CD4-positive, CD25-positive, alpha-beta regulatory T cell (primary cell): ENCODE measurements around the gene PGAP3. TPM values are rescaled to one million over a fixed set of nuclear protein-coding genes. Genes with fewer than 3 reads are reported as not detected.

Source experiments
- ATAC-seq, 2 donors: fragments of 150-1000 bp; cut with Tn5 transposase; one replicate each; pipeline ENCODE4 v1.10.0; 2021; ENCODE audit warnings: low read depth in 2 of 2, moderate number of reproducible peaks in 2 of 2, moderate library complexity in 1 of 2
- DNase-seq, 3 donors: peaks; one replicate each; pipeline versions ENCODE4 v3.0.0 to v3.0.0-alpha.2; 2012 to 2022; ENCODE audit warnings: mixed read lengths in 1 of 3
- H3K27ac ChIP-seq: one replicate; pipeline ENCODE4 v1.7.0; 2013; ENCODE audit warnings: mild to moderate bottlenecking, low read length; ENCODE audit not compliant: insufficient read depth, poor library complexity, severe bottlenecking
- H3K27me3 ChIP-seq: one replicate; pipeline ENCODE4 v1.7.0; 2013; ENCODE audit warnings: low read length; ENCODE audit not compliant: control insufficient read depth, insufficient read depth
- H3K36me3 ChIP-seq: one replicate; pipeline ENCODE4 v1.7.0; 2013; ENCODE audit warnings: mild to moderate bottlenecking, low read length, moderate library complexity; ENCODE audit not compliant: control insufficient read depth, insufficient read depth
- H3K4me1 ChIP-seq: 2 replicates; pipeline ENCODE4 v1.7.0; 2013; ENCODE audit warnings: mild to moderate bottlenecking, low read length; ENCODE audit not compliant: insufficient read depth, control insufficient read depth, poor library complexity, severe bottlenecking
- H3K4me3 ChIP-seq: one replicate; pipeline ENCODE4 v1.7.0; 2013; ENCODE audit warnings: low read depth, mild to moderate bottlenecking, low read length, moderate library complexity
- H3K9me3 ChIP-seq, 2 experiments: 1 replicate in 1 of 2; 2 replicates in 1 of 2; pipeline ENCODE4 v1.7.0; 2013; ENCODE audit warnings: low read length in 2 of 2, mild to moderate bottlenecking in 1 of 2, moderate library complexity in 1 of 2; ENCODE audit not compliant: control insufficient read depth in 2 of 2
- H3K27ac Mint-ChIP-seq, 3 donors: one replicate each; pipeline ENCODE4 v1.8.0; 2020 to 2022; ENCODE audit warnings: mild to moderate bottlenecking in 3 of 3, mixed read lengths in 3 of 3, moderate library complexity in 2 of 3
- H3K27me3 Mint-ChIP-seq: one replicate; pipeline ENCODE4 v1.8.0; 2022; ENCODE audit warnings: mild to moderate bottlenecking, mixed read lengths
- H3K36me3 Mint-ChIP-seq: one replicate; pipeline ENCODE4 v1.8.0; 2020; ENCODE audit warnings: mixed read lengths
- H3K4me1 Mint-ChIP-seq, 4 donors: one replicate each; pipeline ENCODE4 v1.8.0; 2020 to 2022; ENCODE audit warnings: mixed read lengths in 4 of 4, mild to moderate bottlenecking in 1 of 4
- H3K4me3 Mint-ChIP-seq, 4 donors: one replicate each; pipeline ENCODE4 v1.8.0; 2020 to 2022; ENCODE audit warnings: mild to moderate bottlenecking in 4 of 4, mixed read lengths in 4 of 4, moderate library complexity in 3 of 4
- H3K9me3 Mint-ChIP-seq, 7 donors: one replicate each; pipeline ENCODE4 v1.8.0; 2020 to 2022; ENCODE audit warnings: mixed read lengths in 7 of 7, mild to moderate bottlenecking in 3 of 7, moderate library complexity in 2 of 7
- polyA plus RNA-seq, 4 donors: library from polyadenylated mRNA; unstranded; fragments of 300-500 nt; fragmentation: Illumina TruSeq; gene quantifications; one replicate each; pipeline ENCODE4 v1.2.3, GENCODE V29; 2021
- total RNA-seq: library from RNA; stranded (reverse); gene quantifications from one replicate; pipeline ENCODE4 v1.2.3, GENCODE V29; 2022

The PGAP3 gene
- total and polyA plus RNA-seq, 5 donors from 2014 or later = 15.2 to 28.0 (median 19.7) TPM

DNA sequence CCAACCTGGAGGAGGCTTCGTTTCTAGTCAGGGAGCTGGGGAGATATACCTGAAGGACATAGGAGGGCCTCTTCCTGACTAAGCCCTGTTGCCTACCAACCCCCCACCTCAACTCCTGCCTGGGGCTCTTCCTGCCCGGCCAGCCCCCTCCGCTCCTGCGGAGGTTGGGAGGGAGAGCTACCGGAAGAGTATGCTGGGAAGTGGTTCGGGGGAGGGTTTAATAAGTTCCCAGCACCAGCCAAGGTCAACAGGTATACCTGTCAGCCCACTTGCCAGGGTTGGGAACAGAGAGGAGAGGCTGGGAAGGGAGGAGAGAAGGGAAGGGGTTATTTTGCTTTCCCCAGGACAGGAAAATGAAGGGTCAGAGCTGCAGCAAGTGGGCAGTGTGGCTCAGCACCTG is 56.5 kb downstream of the PGAP3 start:
- Histone ChIP-seq H3K27ac (no peak overlapping the region), H3K4me1 (peaks cover 27% of the 10 kb centered on the region), H3K27me3 (peaks cover 6% of the 10 kb centered on the region), H3K36me3 (no peaks in the 10 kb centered on the region), H3K4me3 (no peak overlapping the region), H3K9me3 (no peaks in the 10 kb centered on the region)
- DNase-seq = no peak
- H3K36me3 Mint-ChIP-seq = no peaks in the 10 kb centered on the region
- ATAC-seq = no peak
- H3K27me3 Mint-ChIP-seq = peaks cover 43% of the 10 kb centered on the region
- H3K4me1 Mint-ChIP-seq = peaks cover under 1 to 20% (median 9%) of the 10 kb centered on the region in 4 donors
- H3K27ac Mint-ChIP-seq = no peak overlapping the region
- H3K9me3 Mint-ChIP-seq = peaks cover 0 to 1% (median 0%) of the 10 kb centered on the region in 7 donors
- H3K4me3 Mint-ChIP-seq = no peak overlapping the region

DNA sequence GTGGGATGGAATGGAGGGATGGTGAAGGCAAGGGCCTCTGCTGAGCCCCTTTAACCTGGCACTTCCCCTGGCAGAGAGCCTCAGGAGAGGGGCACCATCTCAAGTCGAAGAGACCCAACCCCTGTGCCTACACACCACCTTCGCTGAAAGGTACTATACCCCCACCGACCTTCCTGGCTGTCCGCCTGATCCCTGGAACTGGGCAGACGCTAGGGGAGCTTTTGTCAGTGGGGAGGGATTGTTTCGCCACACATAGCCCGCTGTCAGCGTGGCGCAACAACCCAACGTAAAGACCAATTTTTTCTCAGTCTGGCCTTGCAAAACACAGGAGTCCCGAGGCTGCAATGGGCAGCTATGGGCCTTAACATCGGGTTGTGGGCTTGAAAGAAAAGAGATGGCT is 58.0 kb downstream of the PGAP3 start:
- no peak overlapping the region for H3K4me3 ChIP-seq
- DNase-seq (no peak), ATAC-seq (no peak)
- no peaks in the 10 kb centered on the region for H3K36me3 Mint-ChIP-seq
- no peak overlapping the region for H3K27ac ChIP-seq
- no peaks in the 10 kb centered on the region for H3K36me3 ChIP-seq
- peaks cover 22% of the 10 kb centered on the region for H3K4me1 ChIP-seq
- H3K27ac Mint-ChIP-seq = no peak overlapping the region
- H3K27me3 ChIP-seq = peaks cover 11% of the 10 kb centered on the region
- H3K4me3 Mint-ChIP-seq = no peak overlapping the region
- peaks cover 5 to 23% (median 12%) of the 10 kb centered on the region in 4 donors for H3K4me1 Mint-ChIP-seq
- H3K9me3 Mint-ChIP-seq = peaks cover 0 to 1% (median 0%) of the 10 kb centered on the region in 7 donors
- H3K9me3 ChIP-seq = no peaks in the 10 kb centered on the region
- H3K27me3 Mint-ChIP-seq = peaks cover 56% of the 10 kb centered on the region

DNA sequence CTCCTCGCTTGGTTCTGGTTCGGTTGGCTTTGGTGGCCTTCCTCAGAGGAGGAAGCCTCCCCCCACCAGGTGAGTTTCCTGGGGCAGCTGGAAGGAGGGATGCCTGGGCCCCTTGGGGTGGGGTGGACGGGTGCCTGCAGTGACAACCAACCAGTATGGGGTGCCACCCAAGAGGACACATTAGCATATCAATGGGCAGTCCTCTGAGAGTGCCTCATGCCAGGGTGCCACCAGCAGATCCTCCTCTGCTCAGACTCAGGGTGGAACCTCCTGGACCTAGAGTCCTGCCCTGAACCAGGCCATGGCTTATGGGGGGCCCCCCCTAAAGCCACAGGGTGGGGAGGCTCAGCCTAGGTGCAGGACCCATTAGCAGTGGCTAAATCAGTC is 58.4 kb downstream of the PGAP3 start:
- Histone ChIP-seq H3K27ac (no peak overlapping the region), H3K4me1 (peaks cover 18% of the 10 kb centered on the region), H3K36me3 (no peaks in the 10 kb centered on the region), H3K9me3 (no peaks in the 10 kb centered on the region), H3K4me3 (no peak overlapping the region), H3K27me3 (peaks cover 11% of the 10 kb centered on the region)
- ATAC-seq (no peak), DNase-seq (no peak)
- Mint-ChIP-seq H3K27ac (no peak overlapping the region), H3K4me3 (no peak overlapping the region), H3K36me3 (no peaks in the 10 kb centered on the region), H3K27me3 (peaks cover 60% of the 10 kb centered on the region), H3K9me3 (peaks cover 0 to 1% (median 0%) of the 10 kb centered on the region in 7 donors), H3K4me1 (peaks cover 3 to 26% (median 11%) of the 10 kb centered on the region in 4 donors)

DNA sequence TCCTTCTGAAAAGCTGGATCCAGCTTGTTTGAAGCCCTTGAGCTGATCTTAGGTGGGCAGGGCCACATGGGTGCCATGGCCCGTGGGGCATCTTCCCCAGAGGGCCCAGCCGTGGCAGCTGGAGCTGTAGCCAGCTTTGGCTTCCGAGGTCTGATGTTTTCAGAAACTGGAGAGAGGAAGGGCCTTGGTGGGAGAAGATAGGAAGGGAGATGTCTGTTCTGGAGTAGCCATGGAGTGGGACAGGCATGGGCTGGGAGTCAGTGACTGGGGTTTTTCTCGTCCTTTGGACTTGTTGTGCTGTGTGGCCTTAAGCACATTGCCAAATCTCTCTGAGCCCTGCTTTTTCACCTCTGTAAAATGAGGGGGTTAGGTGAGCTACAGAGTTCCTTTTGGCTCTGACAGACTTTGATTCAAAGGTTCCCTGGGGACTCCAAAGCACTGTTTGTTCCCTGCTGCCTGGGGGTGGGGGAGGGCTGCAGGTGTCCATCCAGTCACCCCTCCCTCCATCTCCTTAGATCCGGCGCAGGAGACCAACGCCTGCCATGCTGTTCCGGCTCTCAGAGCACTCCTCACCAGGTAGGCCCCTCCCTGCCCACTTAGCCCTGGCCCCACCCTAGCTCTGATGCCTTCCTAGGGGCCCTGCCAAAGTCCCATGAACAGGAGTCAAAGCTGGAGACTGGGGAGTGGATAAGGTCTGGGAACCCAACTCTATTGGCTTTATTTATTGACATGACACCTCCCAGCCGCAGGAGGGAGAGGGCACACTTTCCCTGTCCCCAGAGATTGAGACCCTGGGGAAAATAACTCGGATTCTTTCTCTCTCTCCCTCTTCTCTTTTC is 59.0 kb downstream of the PGAP3 start:
- H3K27ac ChIP-seq = no peak overlapping the region
- H3K27ac Mint-ChIP-seq = no peak overlapping the region
- no peaks in the 10 kb centered on the region for H3K9me3 ChIP-seq
- peaks cover 0 to 23% (median 9%) of the 10 kb centered on the region in 4 donors for H3K4me1 Mint-ChIP-seq
- H3K4me1 ChIP-seq = peaks cover 13% of the 10 kb centered on the region
- H3K36me3 ChIP-seq = no peaks in the 10 kb centered on the region
- peaks cover 0 to 1% (median 0%) of the 10 kb centered on the region in 7 donors for H3K9me3 Mint-ChIP-seq
- H3K27me3 ChIP-seq = peaks cover 11% of the 10 kb centered on the region
- peaks cover 59% of the 10 kb centered on the region for H3K27me3 Mint-ChIP-seq
- no peaks in the 10 kb centered on the region for H3K36me3 Mint-ChIP-seq
- no peak overlapping the region for H3K4me3 ChIP-seq
- DNase-seq (no peak), ATAC-seq (no peak)
- peak overlapping the region in 1 of 4 donors; percentile 32 for H3K4me3 Mint-ChIP-seq

DNA sequence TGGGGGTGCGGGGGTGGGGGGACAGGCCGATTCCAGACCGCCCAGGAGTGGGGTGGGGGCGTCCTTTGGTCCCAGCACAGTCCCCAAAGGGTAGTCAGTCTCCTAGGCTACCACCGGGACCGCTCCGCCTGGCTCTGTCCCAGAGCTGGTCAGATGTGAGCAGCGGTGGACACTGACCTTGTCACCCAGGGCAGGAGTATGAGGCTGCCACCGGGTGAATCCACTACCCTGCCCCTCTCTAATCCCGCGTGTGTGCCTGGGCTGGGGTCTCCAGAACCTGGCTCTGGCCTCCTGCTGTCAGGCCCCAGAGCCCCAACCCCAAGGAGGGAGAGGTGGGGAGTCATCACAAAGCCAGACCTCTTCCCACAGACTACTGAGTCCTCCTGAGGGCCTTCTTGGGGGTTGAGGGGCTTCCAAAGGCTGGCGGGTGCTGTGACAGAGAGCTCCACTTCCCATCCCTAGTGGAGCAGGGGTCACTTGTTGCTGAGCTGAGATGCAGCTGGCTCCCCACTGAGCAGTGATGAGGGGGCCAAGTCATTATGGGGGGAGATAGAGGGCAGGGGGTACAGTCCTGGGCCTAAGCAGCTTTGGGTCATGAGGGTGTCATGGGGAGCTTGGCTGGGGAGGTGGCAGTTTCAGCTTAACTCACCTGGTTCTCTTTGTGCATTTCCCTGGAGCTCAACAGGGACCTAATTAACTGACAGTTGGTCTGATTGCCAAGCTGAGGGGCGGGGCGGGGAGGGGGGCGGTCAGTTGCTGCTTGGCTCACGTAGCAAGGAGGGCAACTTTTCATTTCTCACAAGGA is 59.9 kb downstream of the PGAP3 start:
- DNase-seq (no peak), ATAC-seq (no peak)
- peaks cover 56% of the 10 kb centered on the region for H3K27me3 Mint-ChIP-seq
- H3K9me3 Mint-ChIP-seq = peaks cover 0 to 1% (median 0%) of the 10 kb centered on the region in 7 donors
- peaks cover under 1 to 28% (median 14%) of the 10 kb centered on the region in 4 donors for H3K4me1 Mint-ChIP-seq
- H3K27ac Mint-ChIP-seq = no peak overlapping the region
- Histone ChIP-seq H3K36me3 (no peaks in the 10 kb centered on the region), H3K9me3 (no peaks in the 10 kb centered on the region), H3K4me1 (peaks cover 21% of the 10 kb centered on the region), H3K4me3 (no peak overlapping the region), H3K27ac (no peak overlapping the region), H3K27me3 (peaks cover 11% of the 10 kb centered on the region)
- H3K4me3 Mint-ChIP-seq = peak overlapping the region in 1 of 4 donors; percentile 23
- H3K36me3 Mint-ChIP-seq = no peaks in the 10 kb centered on the region

DNA sequence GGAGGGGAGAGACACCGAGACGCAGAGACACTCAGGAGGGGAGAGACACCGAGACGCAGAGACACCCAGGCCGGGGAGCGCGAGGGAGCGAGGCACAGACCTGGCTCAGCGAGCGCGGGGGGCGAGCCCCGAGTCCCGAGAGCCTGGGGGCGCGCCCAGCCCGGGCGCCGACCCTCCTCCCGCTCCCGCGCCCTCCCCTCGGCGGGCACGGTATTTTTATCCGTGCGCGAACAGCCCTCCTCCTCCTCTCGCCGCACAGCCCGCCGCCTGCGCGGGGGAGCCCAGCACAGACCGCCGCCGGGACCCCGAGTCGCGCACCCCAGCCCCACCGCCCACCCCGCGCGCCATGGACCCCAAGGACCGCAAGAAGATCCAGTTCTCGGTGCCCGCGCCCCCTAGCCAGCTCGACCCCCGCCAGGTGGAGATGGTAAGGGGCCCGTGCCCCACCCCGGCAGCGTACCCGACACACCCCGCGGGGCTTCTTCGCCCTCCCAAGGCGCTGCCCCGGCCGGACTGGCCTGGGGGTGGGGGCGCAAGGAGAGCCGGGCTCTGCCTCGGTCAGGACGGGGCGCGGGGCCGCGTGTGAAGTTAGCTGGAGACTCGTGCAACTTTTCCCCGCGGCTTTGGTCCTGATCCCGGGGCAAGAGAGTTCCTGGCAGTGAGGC is 60.7 kb downstream of the PGAP3 start:
- Histone ChIP-seq H3K4me1 (peaks cover 23% of the 10 kb centered on the region), H3K27ac (no peak overlapping the region), H3K27me3 (peaks cover 11% of the 10 kb centered on the region), H3K4me3 (no peak overlapping the region), H3K36me3 (no peaks in the 10 kb centered on the region), H3K9me3 (no peaks in the 10 kb centered on the region)
- peaks cover 8 to 33% (median 18%) of the 10 kb centered on the region in 4 donors for H3K4me1 Mint-ChIP-seq
- no peak for DNase-seq
- ATAC-seq = no peak
- peaks cover 60% of the 10 kb centered on the region for H3K27me3 Mint-ChIP-seq
- H3K9me3 Mint-ChIP-seq = peaks cover 0 to 1% (median 0%) of the 10 kb centered on the region in 7 donors
- no peaks in the 10 kb centered on the region for H3K36me3 Mint-ChIP-seq
- H3K4me3 Mint-ChIP-seq = peak overlapping the region in 1 of 4 donors; percentile 60
- no peak overlapping the region for H3K27ac Mint-ChIP-seq

DNA sequence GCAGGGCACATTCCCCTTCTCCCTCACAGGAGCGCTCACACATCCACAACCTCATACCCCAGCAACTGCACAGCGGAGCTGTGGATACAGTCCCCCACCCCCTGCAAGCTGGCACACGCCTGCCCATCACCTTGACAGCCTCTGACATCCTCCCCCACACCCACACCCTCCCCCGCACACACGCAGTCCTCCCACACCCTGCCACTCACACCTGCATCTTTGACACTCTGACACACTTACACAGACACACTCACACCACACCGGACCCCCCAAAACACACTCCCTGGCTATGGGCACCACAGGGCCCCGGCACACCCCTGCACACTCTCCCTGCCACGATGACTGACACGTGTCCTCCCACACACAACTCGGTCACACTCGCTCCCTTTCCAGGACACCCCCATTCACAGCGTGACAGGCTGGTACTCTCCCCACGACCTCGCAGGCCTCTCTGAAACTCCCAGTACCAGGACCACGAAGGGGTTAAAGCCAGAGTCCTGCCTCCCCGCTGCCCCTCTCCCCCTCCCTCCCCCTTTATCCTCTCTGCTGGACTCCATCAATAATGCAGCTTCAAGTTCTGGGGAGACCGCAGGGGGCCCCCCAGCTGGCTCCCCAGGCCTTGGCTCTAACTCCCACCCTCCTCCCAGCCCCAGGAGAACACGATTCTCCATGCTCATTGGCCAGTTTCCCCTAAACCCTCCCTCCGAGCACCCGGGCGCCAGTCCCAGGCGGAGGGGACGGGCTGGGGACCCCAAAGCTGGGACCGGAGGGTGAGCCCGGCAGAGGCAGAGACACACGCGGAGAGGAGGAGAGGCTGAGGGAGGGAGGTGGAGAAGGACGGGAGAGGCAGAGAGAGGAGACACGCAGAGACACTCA is 61.4 kb downstream of the PGAP3 start, which contains the start of gene PPP1R1B:
TSS of gene PPP1R1B (plus strand) at position 782 of the 876 bp plus-strand sequence. CDS start 441 bp downstream, outside the sequence.
- Mint-ChIP-seq H3K27me3 (peaks cover 63% of the 10 kb centered on the region), H3K27ac (no peak within 1 kb of the TSS), H3K9me3 (peaks cover 0 to 1% (median 0%) of the 10 kb centered on the region in 7 donors), H3K36me3 (no peaks in the 10 kb centered on the region), H3K4me1 (peaks cover 13 to 35% (median 22%) of the 10 kb centered on the region in 4 donors), H3K4me3 (peak within 1 kb of the TSS in 1 of 4 donors; percentile 60)
- DNase-seq (no peak), ATAC-seq (no peak)
- Histone ChIP-seq H3K4me1 (peaks cover 28% of the 10 kb centered on the region), H3K36me3 (no peaks in the 10 kb centered on the region), H3K27ac (no peak within 1 kb of the TSS), H3K4me3 (no peak within 1 kb of the TSS), H3K27me3 (peaks cover 11% of the 10 kb centered on the region), H3K9me3 (no peaks in the 10 kb centered on the region)
